SIG-M5 treated with dmso at 0.1 percent for 504 hours (cell line): ENCODE data around the gene PTPRM.
"Not testable (repeated sequence)": the region's sequence is repeated elsewhere in the genome, so short reads cannot be mapped to it uniquely, and the experiment has no call there.

Experiments used
- DNase-seq: peaks from one replicate; lab custom pipeline; 2025; ENCODE audit not compliant: unreplicated experiment; lab: John Stamatoyannopoulos, UW

The PTPRM gene

DNA sequence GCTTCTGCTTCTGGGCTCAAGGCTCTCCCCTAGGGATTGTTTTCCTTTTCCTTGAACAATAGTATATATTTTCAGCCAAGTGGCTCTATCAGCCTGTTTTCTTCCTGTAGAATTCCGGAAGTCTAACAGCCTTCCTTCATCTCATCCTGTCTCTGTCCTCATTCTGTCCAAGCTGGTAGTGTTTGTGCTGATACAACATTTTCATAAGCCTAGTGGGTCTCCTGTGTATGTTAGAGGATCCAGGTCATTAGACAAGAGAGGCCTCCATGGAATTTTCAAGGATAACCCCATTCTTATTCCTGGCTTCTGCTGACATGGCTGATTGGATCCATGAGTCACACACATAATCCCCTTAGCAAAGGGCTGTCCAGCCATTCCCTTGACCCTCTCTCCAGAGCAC lies 467.6 kb downstream of the PTPRM start:
- no peak for DNase-seq

DNA sequence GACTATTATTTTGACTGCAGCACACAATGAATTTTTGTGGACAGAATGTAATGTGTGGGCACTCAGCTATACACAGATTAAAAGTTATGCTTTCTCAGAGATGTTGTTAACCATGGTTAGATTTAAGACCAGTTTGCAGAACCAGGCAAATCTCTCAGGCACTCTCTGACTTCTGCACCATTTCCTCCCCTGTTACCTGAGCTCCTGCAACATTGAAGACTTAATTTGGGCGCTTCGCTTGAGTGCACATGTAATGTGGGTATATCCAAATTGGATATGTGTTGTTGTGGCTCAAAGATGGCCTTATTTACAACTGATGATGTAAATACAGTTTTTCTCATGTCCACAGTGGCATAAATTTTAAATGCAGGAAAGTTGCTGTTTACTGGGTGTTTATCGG lies 469.4 kb downstream of the PTPRM start:
- DNase-seq = no peak

DNA sequence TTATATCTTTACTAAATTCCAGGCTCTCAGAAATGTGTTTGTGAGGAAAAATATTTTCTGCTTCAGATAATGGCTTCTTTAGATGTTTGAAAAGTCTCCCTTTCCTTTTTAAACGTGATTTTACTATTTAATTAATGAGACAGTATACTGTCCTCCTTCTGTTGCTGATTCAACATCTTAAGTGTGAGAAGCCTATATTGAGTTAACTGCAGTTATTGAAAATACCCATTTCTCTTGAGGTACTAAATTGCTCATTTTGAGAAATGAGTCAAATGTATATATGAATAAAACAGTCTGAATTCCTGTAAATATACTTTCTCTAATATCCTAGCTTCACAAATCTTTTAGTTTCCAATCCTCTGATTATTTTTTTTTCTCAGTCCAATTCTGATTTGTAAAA lies 470.2 kb downstream of the PTPRM start:
- no peak for DNase-seq

DNA sequence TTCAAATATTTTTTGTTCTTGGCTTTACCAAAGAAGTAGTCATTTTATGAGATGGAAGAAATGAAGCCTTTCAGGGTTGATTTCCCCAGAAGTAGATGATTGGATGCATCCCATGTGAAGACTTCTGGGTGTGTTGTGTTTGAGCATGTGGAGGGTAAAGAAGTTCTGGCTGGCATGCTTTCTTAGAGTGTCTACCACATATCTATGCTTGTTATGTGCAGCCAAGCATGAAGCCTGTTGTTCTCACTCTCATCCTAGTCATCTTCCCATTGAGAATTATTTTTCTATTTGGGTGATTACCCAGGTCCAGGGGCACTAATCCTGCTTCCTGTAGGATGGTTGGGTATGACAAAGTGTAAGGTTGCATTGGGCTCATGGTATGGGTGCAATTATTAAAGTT lies 472.9 kb downstream of the PTPRM start:
- DNase-seq = no peak

DNA sequence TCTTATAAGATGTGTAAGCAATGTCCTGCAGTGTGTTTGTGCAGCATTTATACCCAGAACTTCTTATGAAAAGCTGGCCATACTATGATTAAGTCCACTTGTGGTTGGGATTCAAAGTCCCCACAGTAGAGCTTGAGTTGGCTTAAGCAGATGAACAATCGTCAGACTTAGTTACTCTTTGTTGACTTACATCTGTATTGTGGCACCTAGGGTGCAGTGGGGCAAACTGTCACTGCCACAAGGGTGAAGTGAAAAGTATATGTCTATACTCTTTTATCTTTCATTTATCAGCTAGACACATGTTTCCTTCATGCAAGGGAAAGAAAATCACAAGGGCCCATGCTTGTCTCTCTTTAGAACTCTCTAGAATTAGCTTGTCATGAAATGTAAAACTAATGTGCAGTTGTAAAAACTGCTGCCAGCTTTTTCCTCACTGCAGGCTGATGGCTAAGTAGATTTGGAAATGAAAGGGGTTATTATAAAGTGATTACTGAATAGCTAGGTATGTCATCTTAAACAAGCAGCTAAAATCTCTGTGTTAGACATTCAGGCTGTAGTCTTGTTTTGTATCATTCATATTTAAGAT lies 474.5 kb downstream of the PTPRM start:
- DNase-seq = no peak

DNA sequence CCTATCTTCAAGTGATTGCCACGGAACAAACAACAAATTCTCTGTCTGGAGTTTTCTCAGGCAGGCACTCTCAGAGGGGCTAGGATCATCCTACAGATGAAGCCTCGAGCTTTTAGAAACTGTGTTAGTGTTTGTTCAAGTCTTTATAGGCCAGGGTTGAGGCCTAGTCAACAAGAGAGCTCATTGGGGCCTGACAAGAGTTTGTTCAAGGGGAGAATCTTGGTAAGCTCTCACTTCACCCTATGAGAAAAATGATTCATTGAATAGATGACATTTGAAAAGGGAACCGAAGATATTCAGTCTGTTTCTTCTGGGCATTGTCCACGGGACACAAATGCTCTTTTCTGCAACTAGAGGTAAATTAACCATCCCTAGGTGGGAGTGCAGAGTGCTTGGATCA lies 476.9 kb downstream of the PTPRM start:
- no peak for DNase-seq

DNA sequence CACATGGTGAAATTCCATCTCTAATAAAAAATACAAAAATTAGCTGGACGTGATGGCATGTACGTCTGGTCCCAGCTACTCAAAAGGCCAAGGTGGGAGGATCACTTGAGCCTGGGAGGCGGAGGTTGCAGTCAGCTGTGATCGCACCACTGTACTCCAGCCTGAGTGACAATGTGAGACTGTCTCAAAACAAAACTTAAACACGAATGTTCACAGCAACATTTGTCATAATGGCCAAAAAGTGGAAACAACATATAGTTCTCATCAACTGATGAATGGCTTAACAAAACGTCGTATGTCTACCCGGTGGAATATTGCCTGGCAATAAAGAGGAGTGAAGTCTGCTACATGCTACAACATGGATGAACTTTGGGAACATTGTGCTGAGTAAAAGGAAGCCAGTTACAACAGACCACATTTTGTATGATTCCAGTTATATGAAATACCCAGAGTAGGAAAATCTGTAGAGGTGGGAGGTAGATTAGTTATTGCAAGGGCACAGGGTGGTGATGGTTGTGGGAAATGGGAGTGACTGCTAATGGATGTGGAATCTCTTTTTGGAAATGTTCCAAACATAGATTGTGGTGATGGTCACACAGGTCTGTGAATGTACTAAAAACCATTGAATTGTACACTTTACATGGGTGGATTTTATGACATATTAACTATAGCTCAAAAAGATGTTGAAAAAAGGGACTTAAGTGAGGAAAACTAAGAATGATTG lies 478.2 kb downstream of the PTPRM start:
- no peak for DNase-seq

DNA sequence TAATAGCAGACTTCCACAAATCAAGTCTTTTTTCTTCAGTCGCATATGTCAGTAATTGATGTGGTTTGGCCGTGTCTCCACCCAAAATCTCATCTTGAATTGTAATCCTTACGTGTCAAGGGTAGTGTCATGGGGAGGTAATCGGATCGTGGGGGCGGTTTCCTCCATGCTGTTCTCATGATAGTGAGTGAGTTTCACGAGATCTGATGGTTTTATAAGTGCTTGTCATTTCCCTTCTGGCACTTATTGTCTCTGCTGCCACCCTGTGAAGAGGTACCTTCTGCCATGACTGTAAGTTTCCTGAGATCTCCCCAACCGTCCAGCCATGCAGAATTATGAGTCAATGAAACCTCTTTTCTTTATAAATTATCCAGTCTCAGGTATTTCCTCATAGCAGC lies 478.8 kb downstream of the PTPRM start:
- DNase-seq = no peak

DNA sequence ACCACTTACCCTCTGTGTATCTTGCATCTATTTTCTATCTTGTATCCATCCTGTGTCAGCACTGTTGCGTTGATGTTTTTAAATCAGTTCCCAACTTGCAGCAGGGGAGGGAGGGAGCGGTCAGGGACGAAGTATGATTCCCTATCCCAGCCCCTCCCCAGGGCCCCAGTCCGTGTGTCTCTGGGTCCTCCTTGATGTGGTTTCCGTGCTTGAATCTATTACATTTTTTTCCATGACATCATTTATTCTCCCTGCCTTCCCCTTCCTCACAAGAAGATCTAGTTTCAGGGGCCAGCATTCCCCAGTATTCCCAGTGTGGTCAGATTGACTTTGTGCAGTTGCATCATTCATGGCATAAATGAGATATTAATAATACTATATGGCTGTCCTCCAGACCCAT lies 479.3 kb downstream of the PTPRM start:
- DNase-seq = no peak

DNA sequence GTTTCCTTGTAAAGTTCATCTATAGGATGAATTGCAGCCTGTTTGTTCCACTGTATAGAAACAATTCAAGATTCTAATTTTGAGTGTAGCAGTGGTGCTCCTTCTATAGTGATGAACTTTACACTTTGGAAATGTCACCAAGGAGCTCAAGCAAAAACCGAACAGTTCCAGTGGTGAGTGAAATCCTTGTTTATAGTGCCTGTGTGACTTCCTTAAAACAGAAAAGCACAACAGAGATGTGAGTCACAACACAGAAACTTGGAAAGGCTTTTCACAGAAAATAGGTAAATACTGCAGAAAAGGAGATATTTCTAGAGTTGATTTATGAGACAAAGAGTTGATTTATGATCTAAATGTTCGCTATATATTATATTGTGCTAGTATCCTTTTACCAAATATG lies 482.0 kb downstream of the PTPRM start:
- no peak for DNase-seq

DNA sequence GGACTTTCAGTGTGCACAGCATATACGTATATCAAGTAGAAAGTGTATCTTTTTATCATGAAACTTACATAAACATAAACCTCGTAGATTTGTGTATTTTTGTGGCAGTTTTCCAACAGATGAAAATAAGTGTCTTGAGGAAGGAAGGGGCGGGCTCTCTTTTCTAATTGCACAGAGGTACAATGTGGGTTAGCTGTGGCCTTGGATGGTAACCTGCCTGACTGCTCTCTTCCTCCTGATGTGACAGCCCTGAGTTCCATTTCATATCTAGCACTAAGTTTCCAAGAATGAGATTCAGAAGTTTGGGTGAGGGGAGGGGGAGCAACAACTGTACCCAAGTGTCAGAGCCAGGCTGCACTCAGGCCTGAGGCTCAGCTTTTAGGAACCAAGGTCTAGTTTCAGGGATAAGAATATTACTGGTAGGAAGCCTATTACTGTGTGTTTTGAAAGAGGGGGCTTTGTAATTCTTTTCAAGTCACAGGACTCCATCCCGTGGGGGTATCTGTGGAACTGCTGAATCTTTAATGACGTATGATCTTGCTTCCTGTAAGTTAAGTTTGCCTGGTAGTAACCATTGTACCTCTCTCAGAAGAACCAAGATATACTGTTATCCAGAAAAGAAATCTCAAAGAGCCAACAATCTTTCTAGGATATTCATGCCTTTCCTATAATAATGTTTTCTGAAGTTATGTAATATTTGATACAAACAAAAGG lies 483.7 kb downstream of the PTPRM start:
- no peak for DNase-seq

DNA sequence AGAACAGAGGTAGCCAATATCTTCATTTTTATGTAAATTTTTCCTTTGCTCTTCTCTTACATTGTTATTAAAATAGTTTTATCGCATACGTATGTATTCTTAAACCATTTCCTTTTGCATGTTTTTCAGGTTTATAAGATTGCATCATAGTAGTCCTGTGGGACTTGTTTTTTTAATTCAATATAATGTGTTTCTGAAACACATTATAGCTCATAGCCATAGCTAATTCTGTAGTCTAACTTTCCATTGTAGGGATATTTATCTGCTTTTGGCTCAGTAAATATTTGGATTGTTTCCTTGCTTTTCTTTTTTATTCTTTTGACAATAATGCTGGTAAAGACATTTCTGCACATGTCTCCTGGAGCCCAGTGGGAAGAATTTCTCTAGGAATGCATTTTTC lies 484.3 kb downstream of the PTPRM start:
- DNase-seq = no peak

DNA sequence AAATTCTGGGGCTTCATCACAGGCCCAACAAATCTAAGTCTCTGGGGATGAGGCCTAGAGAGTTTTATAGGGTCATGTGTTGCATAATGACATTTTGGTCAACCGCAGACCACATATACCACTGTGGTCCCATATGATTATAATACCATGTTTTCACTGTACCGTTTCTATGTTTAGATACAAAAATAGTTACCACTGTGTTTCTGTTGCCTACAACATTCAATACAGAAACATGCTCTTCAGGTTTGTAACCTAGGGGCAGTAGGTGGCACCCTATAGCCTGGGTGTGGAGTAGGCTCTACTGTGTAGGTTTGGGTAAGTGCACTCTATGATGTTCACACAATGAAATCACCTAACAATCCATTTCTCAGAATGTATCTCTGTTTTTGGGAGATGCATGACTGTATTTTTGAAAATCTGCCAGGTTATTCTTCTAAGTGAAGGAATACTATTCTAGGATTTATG lies 485.2 kb downstream of the PTPRM start:
- DNase-seq = no peak

DNA sequence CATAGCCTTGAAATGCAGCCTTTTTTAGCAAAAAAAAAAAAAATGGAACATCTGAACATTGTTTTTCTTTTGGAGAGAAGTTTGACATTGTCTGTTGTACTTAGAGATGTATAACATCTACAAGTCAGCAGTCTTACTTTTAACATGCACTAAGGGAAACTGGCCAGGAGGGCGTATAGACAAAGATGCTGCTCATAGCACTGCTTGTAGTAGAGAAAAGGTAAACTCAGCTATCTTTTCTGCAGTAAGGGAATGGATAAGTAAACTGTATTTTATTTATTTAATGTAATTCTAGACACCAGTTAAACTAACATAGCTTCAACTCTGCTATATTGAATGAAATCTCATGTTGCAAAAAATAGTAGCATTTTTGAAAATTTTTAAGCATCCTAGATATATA lies 489.6 kb downstream of the PTPRM start:
- no peak for DNase-seq

DNA sequence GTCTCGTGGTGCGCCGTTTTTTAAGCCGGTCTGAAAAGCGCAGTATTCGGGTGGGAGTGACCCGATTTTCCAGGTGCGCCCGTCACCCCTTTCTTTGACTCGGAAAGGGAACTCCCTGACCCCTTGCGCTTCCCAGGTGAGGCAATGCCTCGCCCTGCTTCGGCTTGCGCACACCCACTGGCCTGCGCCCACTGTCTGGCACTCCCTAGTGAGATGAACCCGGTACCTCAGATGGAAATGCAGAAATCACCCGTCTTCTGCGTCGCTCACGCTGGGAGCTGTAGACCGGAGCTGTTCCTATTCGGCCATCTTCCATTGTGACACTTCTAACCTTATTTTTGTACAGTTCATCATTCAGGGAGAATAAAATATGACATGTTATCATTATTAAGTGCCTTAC lies 496.0 kb downstream of the PTPRM start:
- DNase-seq = not testable (repeated sequence)

DNA sequence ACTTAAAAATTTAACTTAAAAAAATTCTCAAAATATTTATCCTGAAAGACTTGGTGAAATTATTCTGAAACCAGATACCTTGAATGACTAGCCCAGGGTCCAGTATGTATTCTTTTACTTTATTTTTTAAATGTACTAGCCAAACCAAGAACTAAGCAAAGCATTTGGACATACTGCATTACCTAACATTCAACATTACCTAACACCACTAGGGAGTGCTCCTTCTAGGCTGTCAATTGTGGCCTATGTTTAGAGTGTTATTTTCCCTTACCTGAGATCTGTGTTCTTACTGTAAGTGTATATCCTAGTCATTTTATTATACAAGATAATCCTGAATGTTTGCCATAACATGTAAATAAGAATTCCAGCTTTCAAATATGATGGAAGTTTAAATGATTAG lies 496.6 kb downstream of the PTPRM start:
- DNase-seq = no peak

DNA sequence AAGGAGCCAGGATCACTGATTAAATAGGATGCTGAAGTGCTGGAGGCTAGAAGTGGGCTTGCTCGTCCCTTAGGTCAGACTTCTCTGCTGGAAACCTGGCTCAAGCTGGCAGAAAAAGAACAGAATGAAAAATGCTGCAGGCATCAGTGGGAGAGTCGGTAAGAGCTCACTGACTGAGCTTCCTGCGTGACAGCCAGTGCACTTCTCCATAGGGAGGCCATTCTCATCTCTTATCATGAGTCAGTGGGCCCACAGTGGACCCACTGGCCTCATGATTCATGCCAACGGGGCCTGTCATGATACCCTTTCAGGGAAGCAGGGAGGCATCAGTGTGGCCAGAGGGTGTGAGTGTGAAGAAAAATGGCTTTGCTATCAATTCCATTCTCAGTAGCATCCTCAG lies 498.2 kb downstream of the PTPRM start:
- no peak for DNase-seq

DNA sequence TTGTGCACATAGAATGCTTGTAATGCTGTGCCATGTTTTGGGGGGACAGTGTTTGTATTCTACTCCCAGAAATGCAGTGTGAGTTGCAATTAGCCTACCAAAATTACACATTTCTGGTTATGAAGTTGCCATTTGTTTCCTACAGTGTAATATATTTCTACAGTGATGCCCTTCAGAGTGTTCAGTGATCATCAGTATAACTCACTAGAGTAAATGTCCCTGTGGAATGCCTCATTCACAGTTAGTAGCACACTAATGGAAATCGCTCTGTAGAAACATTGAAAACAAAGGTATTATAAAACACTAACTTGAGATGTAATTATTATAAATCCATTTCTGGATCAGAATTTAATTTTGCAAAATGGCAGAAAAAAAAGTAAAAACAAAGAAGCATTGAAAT lies 498.7 kb downstream of the PTPRM start:
- no peak for DNase-seq

DNA sequence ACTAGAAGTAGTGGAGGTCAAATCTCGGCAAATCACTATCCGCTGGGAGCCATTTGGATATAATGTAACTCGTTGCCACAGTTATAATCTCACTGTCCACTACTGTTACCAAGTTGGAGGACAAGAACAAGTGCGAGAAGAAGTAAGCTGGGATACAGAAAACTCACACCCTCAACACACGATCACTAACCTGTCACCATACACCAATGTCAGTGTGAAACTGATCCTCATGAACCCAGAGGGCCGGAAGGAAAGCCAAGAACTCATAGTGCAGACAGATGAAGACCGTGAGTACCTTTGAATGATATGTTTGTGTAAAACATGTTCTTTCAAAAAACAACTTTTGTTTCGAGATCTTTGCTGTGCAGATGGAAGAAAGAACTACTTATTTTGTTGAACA lies 502.6 kb downstream of the PTPRM start:
- DNase-seq = no peak

DNA sequence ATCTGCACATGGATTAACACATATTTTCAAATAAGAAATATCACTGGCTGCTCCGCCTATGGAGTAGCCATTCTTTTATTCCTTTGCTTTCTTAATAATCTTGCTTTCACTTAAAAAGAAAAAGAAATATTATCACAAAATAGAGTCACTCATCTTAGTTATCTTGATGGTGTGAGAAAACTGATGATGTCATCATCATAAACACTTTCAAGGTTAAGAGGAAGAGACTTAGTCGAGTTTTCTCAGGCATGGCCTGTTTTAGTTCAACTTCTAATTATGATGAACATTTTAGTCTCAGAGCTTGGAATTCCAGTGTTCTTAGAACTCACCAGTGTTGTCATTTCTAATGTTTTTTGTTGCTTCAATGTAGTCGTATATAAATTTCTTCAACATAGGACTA lies 506.1 kb downstream of the PTPRM start:
- DNase-seq = no peak

DNA sequence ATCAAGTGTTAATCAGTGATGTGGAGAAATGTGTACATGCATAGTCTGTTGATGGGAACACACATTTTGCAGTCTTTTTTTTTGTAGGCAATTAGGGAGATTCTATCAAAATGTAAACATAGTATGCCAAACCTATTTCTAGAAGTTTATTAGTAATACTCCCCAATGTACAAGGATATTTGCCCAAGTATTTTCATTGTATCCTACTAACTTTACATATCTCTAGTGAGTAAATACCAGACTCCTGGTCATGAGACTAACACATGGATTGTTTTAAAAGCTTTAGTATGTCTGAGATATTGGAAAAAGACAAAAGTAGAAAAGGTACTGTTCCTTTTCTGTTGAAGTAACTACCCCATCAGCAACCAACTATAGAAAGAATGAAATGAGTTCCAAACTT lies 513.0 kb downstream of the PTPRM start:
- DNase-seq = no peak

DNA sequence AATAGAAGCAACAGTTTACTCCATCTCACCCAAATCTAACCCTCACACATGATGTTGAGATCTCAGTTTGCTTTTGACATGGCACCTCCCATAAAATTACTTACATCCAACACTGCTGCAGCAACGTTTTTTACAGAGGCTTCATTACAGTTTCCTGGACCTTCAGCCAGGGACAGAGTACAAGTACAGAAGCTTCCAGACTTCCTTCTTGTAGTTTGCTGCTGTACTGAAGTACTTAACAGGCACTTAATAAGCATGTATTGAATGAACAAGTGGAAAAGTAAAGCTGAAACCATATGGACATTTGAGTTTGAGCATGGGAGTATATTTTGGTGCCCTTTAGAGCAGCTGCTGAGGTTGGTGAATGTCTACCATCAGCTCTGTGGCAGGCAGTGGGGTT lies 514.2 kb downstream of the PTPRM start:
- no peak for DNase-seq
